Esophagus mucosa (tissue), 1 donor: Measurements from ENCODE around the gene FOXO1. TPM values are rescaled to one million over a fixed set of nuclear protein-coding genes. Genes with fewer than 3 reads are reported as not detected.

Experiments used
- ATAC-seq: fragments of 200-7000 bp; cut with Tn5 transposase; one replicate; pipeline ENCODE4 v1.9.1; 2020
- total RNA-seq: library from RNA; stranded (reverse); gene quantifications from one replicate; pipeline ENCODE4 v1.2.4, GENCODE V29; 2023
- donor health status: DM: yes; HTN: yes; CAD: no.

Gene FOXO1
- total RNA-seq, 1 donor from 2014 or later = 8.0 TPM

GRCh38 chr13:40572961-40573360 lies 93.5 kb downstream of the FOXO1 start:
- no peak for ATAC-seq

- no peak for ATAC-seq
These were observed 95.0 kb downstream of the FOXO1 start for GRCh38 chr13:40571338-40571963.

DNA sequence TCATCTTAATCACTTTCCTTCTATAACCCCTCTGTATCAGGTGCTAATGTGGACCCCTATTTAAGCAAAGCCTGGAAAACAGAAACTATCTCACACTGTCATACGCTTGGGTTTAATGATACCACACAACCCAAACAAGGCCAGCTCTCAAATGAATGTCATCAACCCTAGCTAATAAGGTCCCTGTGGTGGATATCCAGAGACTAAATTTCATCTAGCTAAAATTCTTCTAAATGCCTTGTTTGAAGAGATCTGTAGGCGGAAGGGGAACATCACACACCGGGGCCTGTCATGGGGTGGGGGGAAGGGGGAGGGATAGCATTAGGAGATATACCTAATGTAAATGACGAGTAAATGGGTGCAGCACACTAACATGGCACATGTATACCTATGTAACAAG lies 95.5 kb downstream of the FOXO1 start:
- ATAC-seq = no peak

- ATAC-seq = no peak
These were observed 97.5 kb downstream of the FOXO1 start for GRCh38 chr13:40569024-40569350.

DNA sequence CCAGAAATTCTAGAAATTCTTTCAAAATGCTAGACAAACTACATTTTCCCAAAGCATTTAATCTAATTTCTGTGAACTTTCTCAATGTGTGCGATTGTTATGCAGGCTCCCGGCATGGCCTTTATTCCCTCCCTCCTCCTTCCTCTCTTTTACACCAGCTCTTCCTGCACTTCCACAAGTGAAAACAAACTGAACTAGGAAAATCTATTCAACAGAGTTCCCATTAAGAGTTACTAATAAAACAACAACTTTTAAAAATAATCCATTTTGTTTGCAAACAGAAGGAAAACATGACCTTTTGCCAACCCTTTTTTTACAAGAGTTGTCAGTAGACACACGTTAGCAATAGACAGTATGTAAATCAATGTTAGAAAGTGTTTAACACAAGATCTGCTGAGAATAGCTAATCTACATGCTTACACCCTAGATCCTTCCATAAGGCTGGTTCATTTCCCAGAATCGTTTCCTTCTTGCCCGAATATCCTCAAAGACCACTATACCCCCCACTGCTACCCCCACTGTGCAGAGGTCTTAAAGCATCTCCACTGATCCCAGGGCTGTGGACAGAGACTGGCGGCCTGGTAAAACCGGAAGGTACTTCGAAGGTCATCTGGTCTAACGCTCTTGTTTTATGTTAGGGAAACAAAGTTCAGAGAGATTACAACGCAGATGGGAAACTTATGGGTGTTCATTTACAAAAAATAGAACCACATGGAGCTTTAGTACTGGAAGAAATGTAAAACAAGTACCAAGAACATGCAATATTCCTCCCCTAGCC lies 98.0 kb downstream of the FOXO1 start:
- no peak for ATAC-seq

DNA sequence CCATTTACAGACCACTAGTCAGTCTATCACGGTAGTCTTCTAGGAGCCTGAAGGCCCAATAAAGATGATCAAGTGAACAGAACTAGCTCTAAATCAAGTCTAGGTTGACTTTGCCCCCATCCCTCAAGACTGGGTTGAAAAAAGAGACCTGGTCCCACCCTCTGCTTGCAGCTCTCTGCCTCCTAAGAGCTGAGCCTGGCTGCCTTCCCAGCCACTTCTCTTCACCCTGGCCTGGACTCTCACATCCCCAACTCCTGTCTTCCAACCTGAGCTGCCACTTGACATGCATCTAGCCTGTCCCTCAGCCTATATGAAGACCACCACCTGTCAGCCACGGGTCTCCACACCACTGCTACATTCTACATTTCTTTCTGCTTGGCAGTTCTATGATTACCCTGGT lies 99.6 kb downstream of the FOXO1 start:
- ATAC-seq = no peak

DNA sequence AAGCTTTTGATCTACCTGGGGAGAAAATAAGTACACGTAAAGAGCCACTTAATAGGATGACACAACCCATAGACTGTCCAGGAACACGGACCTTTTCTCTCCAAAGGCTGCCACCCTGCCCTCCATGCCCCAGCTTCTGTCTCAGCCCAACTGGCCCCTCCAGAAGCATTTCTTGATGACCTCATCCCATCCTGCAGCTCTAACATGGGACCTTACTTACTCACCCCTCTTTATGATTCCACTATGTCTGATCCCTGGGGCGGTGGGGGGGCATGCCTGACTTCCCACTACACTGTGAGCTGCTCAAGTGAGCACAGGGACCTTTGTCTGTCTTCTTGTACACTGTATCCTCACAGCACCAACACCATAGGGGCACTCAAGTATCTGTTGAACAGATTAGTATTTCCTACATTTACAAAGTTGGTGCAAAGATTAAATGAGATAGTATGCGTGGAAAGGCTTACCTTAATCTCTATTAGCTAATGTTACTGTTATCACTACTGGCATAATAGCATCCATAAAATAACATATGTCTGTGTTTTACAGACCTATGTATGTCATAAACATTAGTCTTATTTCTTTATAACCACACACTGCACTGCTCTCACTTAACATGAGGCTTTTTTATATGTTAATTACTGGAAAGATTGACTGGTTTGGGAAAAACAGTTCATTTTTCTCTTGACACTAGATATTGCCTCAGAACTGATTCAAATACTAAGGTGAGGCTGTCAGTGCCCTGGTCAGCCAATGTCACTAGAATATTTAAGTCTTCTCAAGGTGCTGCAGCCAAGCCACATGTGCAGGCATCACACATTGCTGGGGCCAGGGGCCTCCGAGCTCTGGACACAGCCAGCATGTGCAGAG lies 100.9 kb downstream of the FOXO1 start:
- no peak for ATAC-seq

DNA sequence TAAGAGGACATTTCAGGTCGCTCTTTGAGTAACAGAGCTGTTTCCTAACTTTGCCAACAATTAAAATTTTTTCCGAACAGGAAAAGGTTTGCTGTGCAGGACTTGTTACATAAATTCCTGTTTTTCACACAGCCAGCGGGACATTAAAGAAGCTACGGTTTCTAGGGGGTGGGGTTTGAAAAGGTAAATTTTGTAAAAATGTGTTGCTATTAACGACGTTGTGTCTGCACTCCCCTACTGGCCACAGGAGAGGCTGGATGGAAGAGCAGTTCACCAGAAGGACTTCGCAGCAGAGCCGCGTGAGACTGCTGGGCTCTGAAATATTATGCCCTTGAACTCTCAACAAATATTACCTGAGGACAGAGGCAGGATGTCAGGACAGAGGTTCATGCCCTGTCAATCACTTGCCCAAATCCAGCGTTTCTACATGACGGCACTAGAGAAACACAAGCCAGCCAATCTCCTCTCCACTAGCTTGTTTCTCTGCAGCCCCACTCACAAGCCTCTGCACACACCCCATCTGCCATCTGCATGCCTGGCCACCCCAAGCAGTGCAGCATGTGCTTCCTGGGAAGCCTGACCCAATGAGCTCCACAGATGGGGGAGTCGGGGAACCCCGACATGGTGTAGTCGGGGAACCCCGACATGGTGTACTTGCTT lies 102.0 kb downstream of the FOXO1 start:
- ATAC-seq = peak; percentile 9

DNA sequence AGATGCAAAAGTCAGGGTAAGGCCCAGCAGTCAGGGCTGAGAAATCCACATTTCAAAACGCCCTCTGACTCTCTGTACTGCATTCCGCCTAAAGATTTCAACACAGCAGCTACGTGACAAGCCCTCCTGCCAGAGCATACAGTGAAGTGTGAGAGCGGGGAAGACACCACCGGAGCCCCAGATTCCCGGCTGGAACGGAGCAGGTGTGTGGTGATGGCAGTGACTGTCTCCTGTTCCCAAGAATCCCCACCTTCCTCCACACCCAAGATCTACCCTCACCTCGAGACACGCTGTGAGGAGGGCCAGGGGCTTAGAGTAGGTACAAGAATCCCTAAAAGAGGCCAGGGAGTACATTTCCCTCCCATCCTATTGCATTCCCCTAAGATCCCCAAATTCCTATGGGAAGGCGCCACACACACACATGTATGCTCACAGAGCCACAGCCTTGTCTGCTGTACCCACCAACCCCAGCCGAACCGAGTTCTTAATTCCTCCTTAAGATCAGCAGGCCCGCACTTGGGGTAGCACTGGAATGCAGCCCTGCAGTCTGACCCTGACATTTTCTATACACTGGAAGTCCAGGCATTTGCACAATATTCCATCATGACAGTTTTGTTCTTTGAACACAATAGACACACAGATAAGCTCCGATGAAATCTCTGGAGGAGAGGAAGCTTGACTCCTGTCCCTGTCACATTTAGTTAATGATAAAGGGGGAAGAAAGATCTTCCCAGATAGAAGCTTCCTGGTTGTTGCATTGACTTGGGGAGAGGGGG lies 102.9 kb downstream of the FOXO1 start:
- ATAC-seq = peak; percentile 19

GRCh38 chr13:40562975-40563349 lies 103.5 kb downstream of the FOXO1 start:
- peak; percentile 17 for ATAC-seq

- no peak for ATAC-seq
These were observed 106.5 kb downstream of the FOXO1 start for GRCh38 chr13:40559915-40560314.

GRCh38 chr13:40558656-40559055 lies 107.8 kb downstream of the FOXO1 start:
- no peak for ATAC-seq

DNA sequence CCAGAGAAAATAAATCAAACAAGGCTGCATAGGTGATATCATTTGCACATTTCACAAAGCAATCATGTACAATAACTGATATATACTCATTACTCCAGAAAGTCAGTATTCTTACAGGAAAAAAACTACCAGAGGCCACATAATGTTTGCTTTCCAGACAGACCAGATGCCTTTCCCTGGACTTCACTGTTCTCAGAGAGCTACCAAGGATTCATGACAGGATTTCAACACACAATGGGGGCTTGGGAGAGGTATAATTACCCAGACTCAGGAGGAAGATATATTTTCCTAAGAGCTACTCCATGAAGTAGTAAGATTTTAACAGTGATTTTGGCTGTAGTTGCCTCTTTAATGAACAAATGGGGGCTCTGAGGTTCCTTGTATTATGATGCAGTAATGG lies 110.0 kb downstream of the FOXO1 start:
- ATAC-seq = no peak

DNA sequence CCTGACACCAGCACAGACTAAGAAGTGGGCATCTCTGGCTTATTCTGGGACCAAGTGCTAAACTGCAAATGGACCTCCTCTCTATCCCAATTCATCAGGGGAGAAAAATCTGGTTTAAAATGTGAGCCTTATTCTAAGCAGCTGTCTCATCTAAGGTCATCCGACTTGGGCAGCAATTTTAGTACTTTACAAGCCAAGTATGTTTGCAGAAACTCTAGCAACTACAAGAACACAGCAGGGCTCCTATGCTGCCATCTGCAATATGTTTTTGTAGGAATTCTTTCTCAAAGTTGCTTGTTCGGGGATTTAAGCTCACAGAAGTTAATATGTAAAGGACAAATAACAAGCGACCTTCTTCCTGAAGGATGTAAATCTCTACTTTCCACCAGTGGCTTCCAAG lies 113.1 kb downstream of the FOXO1 start:
- no peak for ATAC-seq

GRCh38 chr13:40552895-40553294 lies 113.5 kb downstream of the FOXO1 start:
- ATAC-seq = peak; percentile 84

DNA sequence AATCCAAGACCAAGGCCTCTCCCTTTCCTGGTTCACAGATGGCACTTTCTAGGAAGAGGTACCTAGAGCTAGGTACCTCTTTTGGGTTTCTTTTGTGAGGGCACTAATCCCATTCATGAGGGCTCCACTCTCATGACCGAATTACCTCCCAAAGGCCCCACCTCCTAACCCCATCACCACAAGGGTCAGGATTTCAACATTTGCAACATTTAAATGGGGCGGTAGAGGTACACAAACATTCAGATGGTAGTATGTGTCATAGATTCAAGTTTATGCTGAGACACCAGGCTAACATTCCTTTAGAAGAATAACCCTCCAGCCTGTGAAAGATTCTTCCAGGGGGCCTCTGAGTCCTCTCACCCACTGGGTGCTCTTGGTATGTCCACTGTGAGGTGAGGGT lies 116.3 kb downstream of the FOXO1 start:
- ATAC-seq = no peak

GRCh38 chr13:40549500-40550094 lies 116.8 kb downstream of the FOXO1 start:
- ATAC-seq = no peak

GRCh38 chr13:40547591-40548315 lies 118.7 kb downstream of the FOXO1 start:
- no peak for ATAC-seq

DNA sequence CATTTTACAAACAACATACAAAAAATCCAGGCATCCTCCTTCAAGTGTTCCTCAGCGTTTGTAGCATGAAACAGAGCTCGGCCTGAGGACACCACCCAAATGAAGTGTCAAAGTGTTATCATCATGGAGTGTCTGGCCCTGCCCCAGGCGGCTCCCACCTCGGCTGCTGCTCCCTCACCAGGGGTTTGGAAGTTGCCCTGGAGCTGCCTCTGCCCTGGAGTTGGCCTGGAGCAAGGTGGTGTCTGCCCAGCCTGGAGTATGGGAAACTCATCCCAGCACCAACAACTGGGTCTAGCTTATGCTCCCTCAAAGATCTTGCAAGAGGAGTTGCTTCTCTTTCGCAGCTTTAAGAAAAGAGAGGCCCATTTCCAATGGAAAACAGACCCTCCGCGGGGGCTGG lies 120.4 kb downstream of the FOXO1 start:
- ATAC-seq = no peak

GRCh38 chr13:40540328-40541044 lies 126.0 kb downstream of the FOXO1 start:
- ATAC-seq = peak; percentile 56
